Fibroblast of villous mesenchyme (primary cell): ENCODE data around the gene RARB. TPM values are rescaled to one million over a fixed set of nuclear protein-coding genes. Genes with fewer than 3 reads are reported as not detected.

Experiments used
- DNase-seq: peaks from one replicate; pipeline ENCODE4 v3.0.0-alpha.2; 2010; ENCODE audit warnings: low read depth
- H3K4me3 ChIP-seq: 2 replicates; pipeline ENCODE4 v1.5.1; 2011; ENCODE audit warnings: low read depth, mild to moderate bottlenecking, low read length
- total RNA-seq: library from RNA; depleted of rRNA; stranded (reverse); fragments of >200 nt; gene quantifications from 2 replicates; pipeline ENCODE4 v1.2.3, GENCODE V29; 2012
- TF ChIP-seq, protein P1 (sequence below): IDR thresholded peaks from 2 replicates; pipeline ENCODE4 v1.5.1; 2012; ENCODE audit warnings: low read depth, mild to moderate bottlenecking, low read length; ENCODE audit not compliant: insufficient read depth

The RARB gene
- total RNA-seq, 1 donor, result 21.6 TPM

DNA sequence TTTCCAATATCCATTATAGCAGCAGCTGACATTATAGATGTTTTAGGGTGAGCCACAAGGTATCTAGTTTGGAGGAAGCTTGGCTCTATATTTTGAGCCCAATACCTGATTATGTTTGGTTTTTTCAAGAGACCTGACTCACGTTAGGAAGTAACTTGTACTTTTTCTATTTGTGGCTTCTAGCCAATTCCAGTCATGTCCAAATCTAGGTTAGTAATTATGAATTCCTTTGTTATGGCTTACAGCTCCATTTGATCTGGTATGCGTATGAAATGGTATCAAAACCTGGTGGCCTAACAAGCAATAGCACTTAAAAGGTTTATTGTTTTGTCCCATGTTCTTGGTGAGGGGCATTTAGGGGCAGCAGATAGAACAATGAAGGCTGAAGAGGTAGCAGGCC lies 120.8 kb downstream of the RARB start:
- H3K4me3 ChIP-seq, result no peak overlapping the region
- DNase-seq, result no peak
- TF ChIP-seq, protein P1, sequence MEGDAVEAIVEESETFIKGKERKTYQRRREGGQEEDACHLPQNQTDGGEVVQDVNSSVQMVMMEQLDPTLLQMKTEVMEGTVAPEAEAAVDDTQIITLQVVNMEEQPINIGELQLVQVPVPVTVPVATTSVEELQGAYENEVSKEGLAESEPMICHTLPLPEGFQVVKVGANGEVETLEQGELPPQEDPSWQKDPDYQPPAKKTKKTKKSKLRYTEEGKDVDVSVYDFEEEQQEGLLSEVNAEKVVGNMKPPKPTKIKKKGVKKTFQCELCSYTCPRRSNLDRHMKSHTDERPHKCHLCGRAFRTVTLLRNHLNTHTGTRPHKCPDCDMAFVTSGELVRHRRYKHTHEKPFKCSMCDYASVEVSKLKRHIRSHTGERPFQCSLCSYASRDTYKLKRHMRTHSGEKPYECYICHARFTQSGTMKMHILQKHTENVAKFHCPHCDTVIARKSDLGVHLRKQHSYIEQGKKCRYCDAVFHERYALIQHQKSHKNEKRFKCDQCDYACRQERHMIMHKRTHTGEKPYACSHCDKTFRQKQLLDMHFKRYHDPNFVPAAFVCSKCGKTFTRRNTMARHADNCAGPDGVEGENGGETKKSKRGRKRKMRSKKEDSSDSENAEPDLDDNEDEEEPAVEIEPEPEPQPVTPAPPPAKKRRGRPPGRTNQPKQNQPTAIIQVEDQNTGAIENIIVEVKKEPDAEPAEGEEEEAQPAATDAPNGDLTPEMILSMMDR, result no peak

DNA sequence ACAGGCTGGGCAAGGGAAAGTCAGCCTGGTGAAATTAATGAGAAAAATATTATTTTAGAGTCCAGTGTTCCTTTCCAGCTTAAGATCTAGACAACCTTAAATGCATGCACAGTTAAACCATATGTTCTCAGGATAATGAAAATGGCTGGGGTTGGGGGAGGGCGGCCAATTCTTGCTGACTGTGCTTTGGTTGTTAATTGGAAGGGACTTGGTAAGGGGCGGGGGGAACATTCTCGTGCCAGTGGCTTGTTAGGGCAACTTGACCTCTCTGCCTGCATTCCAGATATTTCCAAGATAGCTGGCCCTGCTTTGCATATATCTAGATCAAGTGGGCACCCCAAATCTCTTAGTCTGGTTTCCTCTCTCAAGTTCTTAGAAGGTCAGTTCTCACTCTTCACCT lies 124.2 kb downstream of the RARB start:
- DNase-seq, result no peak
- TF ChIP-seq, protein P1, result no peak

DNA sequence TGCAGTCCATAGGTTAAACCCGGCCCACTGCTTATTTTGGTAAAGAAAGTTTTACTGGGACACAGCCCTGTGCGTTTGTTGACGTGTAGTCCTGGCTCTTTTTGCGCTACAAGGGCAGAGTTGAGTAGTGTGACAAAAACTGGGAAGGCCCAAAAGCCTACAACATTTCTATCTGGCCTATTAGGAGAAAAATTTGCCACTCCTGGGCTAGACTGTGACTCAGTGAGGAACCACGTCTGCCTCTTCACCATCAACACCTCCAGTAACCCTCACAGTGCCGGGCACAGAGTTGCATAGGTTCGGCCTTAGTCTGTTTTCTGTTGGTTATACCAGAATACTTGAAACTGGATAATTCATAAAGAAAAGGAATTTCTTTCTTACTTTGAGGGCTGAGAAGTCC lies 126.3 kb downstream of the RARB start:
- TF ChIP-seq, protein P1, result no peak
- no peak for DNase-seq
- no peak overlapping the region for H3K4me3 ChIP-seq

More for the DNA sequence above, 124.2 kb downstream of the RARB start:
- H3K4me3 ChIP-seq, result no peak overlapping the region

- H3K4me3 ChIP-seq, result no peak overlapping the region
- DNase-seq, result no peak
- TF ChIP-seq, protein P1, result no peak
Observed at GRCh38 chr3:25555695-25556437, 127.8 kb downstream of the RARB start.

DNA sequence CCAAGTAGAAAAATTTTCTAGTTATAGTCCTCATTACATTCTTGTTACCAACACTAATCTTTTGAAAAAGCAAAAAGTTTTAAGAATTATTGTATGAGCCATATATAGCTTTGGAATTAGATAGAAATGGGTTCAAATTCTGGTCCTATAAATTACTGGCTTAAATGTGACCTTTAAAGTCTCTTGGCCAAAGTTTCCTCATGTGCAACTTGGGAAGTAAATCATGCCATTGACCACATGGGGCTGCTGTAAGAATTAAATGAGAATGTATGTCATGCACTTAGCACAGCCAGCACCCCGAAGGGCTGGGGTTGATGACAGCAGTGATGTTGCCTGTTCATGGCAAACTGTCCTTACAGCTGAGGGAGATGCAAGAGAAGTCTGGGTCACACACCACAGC lies 128.4 kb downstream of the RARB start:
- DNase-seq, result no peak
- TF ChIP-seq, protein P1, result no peak
- H3K4me3 ChIP-seq, result no peak overlapping the region

- TF ChIP-seq, protein P1, result no peak
- H3K4me3 ChIP-seq, result no peak overlapping the region
Observed at GRCh38 chr3:25557694-25558093, 129.6 kb downstream of the RARB start.

GRCh38 chr3:25558121-25558520 lies 130.1 kb downstream of the RARB start:
- no peak overlapping the region for H3K4me3 ChIP-seq
- TF ChIP-seq, protein P1, result no peak
- DNase-seq, result peak; percentile 61

More at GRCh38 chr3:25557694-25558093, 129.6 kb downstream of the RARB start:
- no peak for DNase-seq
